Measurements from ENCODE around the gene SLC25A34. TPM values are rescaled to one million over a fixed set of nuclear protein-coding genes. Genes with fewer than 3 reads are reported as not detected.

SLC25A34 gene
- total RNA-seq, 2 experiments from 2014 or later = 0.76 to 0.94 TPM

DNA sequence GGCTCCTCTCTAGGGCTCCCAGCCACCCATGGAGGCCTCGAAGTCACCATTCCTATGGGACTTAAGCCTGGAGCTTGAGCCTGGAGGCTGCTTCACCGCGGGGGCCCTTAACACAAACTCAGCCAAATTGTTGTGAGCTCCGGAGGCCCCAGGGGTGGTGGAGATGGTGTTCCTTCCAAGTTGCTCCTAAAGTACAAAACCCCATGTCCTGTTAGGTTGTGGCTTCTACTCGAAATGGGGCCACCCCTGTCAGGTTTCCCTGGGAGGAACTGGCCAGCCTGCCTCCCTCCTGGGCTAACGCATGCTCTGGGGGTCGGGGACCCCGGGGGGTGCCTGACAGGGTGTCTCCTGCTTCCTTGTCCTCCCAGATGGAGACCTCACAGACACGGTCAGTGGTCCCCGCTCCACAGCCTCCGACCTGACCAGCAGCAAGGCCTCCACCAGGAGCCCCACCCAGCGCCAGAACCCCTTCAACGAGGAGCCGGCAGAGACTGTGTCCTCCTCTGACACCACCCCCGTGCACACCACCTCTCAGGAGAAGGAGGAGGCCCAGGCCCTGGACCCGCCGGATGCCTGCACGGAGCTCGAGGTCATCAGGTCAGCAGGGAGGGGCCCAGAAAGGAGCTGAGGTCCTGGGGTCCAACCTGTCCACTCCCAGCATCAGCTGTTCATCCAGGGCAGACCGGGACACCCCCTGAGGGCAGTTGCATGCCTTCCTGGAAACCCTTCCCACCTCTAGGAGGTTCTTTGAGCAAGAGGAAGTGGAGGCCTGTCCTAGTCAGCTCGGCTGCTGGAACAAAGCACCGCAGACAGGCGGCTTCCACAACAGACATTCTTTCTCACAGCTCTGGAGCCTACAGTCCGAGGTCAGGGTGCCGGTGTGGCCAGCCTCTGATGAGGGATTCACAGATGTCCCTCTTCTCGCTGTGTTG lies 10.8 kb upstream of the SLC25A34 start:
- Mint-ChIP-seq H3K9me3 (no peaks in the 10 kb centered on the region), H3K4me1 (no peaks in the 10 kb centered on the region), H3K4me3 (no peak overlapping the region), H3K27ac (no peak overlapping the region), H3K27me3 (no peaks in the 10 kb centered on the region), H3K36me3 (peaks cover 5% of the 10 kb centered on the region)
- no peak for DNase-seq

DNA sequence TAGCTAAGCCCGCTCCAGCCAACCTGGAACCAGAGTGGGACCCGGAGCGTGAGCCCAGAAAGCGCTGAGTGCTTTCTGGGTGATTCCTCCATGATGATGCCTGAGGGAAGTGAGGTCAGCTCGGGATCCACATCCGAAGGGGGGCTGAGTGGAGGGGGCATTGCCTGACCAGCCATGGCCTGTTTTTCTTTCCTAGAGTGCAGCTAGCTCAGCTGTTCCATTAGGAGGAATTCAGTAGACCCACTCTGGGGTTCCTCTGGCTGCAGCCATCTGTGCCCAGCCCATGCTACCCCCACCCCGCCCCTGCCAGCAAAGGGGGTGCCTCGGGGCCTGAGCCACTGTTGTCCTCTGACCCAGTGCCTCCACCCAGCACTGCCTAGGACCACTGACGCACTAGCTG lies 9.6 kb upstream of the SLC25A34 start:
- no peak for DNase-seq
- Mint-ChIP-seq H3K9me3 (no peaks in the 10 kb centered on the region), H3K36me3 (peaks cover 5% of the 10 kb centered on the region), H3K27me3 (no peaks in the 10 kb centered on the region), H3K27ac (no peak overlapping the region), H3K4me1 (no peaks in the 10 kb centered on the region), H3K4me3 (no peak overlapping the region)

- Mint-ChIP-seq H3K27ac (no peak overlapping the region), H3K27me3 (no peaks in the 10 kb centered on the region), H3K4me3 (no peak overlapping the region), H3K4me1 (no peaks in the 10 kb centered on the region), H3K9me3 (no peaks in the 10 kb centered on the region), H3K36me3 (peaks cover 5% of the 10 kb centered on the region)
- no peak for DNase-seq
These were observed 9.0 kb upstream of the SLC25A34 start for GRCh38 chr1:15727021-15727420.

GRCh38 chr1:15727424-15727823 lies 8.6 kb upstream of the SLC25A34 start:
- no peaks in the 10 kb centered on the region for H3K4me1 Mint-ChIP-seq
- H3K27me3 Mint-ChIP-seq = no peaks in the 10 kb centered on the region
- H3K4me3 Mint-ChIP-seq = no peak overlapping the region
- DNase-seq = no peak
- H3K36me3 Mint-ChIP-seq = peaks cover 5% of the 10 kb centered on the region
- no peak overlapping the region for H3K27ac Mint-ChIP-seq
- H3K9me3 Mint-ChIP-seq = no peaks in the 10 kb centered on the region

- DNase-seq = no peak
- H3K9me3 Mint-ChIP-seq = no peaks in the 10 kb centered on the region
- H3K36me3 Mint-ChIP-seq = peaks cover 2% of the 10 kb centered on the region
- H3K27me3 Mint-ChIP-seq = no peaks in the 10 kb centered on the region
- no peak overlapping the region for H3K4me3 Mint-ChIP-seq
- no peaks in the 10 kb centered on the region for H3K4me1 Mint-ChIP-seq
- H3K27ac Mint-ChIP-seq = no peak overlapping the region
These were observed 8.1 kb upstream of the SLC25A34 start for GRCh38 chr1:15727866-15728534.

- Mint-ChIP-seq H3K27ac (peak overlapping the region; percentile 48), H3K36me3 (peaks cover 2% of the 10 kb centered on the region)
These were observed 7.0 kb upstream of the SLC25A34 start for GRCh38 chr1:15728937-15729657.

DNA sequence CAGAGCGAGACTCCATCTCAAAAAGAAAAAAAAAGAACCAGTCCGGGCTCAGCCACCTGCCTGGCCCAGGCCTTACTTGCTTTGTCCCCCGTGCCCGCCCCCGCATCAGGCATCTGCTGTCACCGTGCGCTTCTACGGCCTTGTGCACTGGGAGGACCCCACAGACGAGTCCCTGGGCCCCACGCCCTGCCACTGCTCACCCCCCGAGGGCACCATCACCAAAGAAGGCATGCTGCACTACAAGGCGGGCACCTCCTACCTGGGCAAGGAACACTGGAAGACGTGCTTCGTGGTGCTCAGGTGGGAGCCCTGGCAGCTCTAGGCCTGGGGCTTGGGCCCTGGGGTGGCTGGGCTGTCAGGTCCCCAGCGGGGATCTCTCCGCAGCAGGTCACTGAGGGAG lies 5.6 kb upstream of the SLC25A34 start:
- no peak overlapping the region for H3K4me3 Mint-ChIP-seq
- H3K27ac Mint-ChIP-seq = no peak overlapping the region
- no peaks in the 10 kb centered on the region for H3K27me3 Mint-ChIP-seq
- no peaks in the 10 kb centered on the region for H3K9me3 Mint-ChIP-seq
- H3K36me3 Mint-ChIP-seq = peaks cover 2% of the 10 kb centered on the region
- no peaks in the 10 kb centered on the region for H3K4me1 Mint-ChIP-seq
- DNase-seq = no peak

More at GRCh38 chr1:15728937-15729657, 7.0 kb upstream of the SLC25A34 start:
- Mint-ChIP-seq H3K4me3 (no peak overlapping the region), H3K9me3 (no peaks in the 10 kb centered on the region), H3K4me1 (no peaks in the 10 kb centered on the region), H3K27me3 (no peaks in the 10 kb centered on the region)
- DNase-seq = no peak

DNA sequence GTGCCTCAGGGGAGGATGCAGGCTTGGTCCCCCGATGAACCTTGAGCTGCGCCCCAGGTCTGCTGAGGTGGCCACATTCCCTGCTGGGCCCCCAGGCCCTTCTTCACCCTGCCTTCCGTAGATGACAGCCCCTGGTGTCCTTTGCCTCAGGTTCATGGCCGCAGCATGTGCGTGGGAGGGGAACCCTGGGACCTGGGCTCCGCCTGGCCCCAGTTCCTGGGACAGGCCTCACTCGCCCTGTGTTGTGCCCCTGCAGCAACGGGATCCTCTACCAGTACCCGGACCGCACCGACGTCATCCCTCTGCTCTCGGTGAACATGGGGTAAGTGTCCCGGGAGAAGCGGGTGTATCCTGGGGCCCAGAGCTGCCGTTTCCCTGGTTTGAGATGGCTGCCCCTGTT lies 5.1 kb upstream of the SLC25A34 start:
- Mint-ChIP-seq H3K36me3 (peaks cover 2% of the 10 kb centered on the region), H3K27me3 (no peaks in the 10 kb centered on the region), H3K4me1 (no peaks in the 10 kb centered on the region), H3K4me3 (no peak overlapping the region), H3K9me3 (no peaks in the 10 kb centered on the region), H3K27ac (no peak overlapping the region)
- no peak for DNase-seq

DNA sequence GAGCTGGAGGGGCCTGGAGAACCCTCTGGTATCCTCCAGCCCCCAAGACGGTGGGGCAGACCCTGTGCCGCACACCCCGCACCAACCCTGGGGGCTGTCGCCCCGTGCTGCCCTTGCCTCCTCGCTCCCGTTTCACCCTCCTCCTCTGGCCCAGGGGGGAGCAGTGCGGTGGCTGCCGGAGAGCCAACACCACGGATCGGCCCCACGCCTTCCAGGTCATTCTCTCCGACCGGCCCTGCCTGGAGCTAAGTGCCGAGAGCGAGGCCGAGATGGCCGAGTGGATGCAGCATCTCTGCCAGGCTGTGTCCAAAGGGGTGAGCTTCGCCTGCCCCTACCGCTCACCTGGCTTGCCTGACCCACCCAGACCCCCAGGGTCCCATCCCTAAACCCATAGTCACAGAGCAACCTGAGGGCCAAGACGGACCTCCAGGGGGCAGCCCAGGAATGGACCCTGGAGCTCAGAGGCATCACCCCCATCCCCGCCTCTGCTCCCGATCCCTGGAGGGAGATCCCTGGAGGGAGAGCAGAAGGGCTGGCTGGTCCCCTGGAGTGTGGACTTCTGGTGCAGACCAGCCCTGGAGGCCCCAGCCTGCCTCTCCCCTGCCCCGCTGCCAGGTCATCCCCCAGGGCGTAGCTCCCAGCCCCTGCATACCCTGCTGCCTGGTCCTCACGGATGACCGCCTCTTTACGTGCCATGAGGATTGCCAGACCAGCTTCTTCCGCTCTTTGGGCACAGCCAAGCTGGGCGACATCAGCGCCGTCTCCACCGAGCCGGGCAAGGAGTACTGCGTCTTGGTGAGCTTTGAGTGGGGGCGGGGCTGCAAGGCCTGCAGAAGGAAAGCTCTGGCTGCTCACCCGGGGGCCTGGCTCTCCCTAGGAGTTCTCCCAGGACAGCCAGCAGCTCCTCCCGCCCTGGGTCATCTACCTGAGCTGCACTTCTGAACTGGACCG lies 4.0 kb upstream of the SLC25A34 start:
- Mint-ChIP-seq H3K4me3 (no peak overlapping the region), H3K9me3 (no peaks in the 10 kb centered on the region), H3K27me3 (no peaks in the 10 kb centered on the region), H3K36me3 (peaks cover 2% of the 10 kb centered on the region), H3K4me1 (no peaks in the 10 kb centered on the region), H3K27ac (no peak overlapping the region)
- DNase-seq = no peak

DNA sequence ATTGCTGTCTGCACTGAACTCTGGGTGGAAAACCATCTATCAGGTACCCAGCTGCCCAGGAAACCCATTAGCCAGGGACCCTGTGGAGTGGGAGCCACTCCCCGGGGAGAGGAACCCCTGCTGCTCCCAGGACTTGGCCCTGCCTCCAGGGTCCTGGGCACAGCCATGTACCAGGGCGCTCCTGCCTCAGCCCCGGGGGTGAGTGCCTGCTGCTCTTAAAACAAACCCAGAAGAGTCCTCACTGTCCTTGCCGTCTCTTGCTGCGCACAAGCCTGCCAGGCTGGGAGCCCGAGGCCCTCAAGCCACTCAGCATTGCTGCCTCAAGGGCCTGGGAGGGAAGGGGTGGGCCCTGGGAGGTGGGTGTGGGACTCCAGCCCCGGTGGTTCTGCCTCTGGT lies 3.4 kb upstream of the SLC25A34 start:
- no peaks in the 10 kb centered on the region for H3K4me1 Mint-ChIP-seq
- H3K4me3 Mint-ChIP-seq = no peak overlapping the region
- H3K27ac Mint-ChIP-seq = no peak overlapping the region
- H3K9me3 Mint-ChIP-seq = no peaks in the 10 kb centered on the region
- peaks cover 2% of the 10 kb centered on the region for H3K36me3 Mint-ChIP-seq
- no peaks in the 10 kb centered on the region for H3K27me3 Mint-ChIP-seq
- DNase-seq = no peak

GRCh38 chr1:15733218-15733725 lies 2.8 kb upstream of the SLC25A34 start:
- peaks cover 2% of the 10 kb centered on the region for H3K36me3 Mint-ChIP-seq

GRCh38 chr1:15733726-15734226 lies 2.3 kb upstream of the SLC25A34 start:
- no peak overlapping the region for H3K4me3 Mint-ChIP-seq
- H3K9me3 Mint-ChIP-seq = no peaks in the 10 kb centered on the region
- H3K27ac Mint-ChIP-seq = no peak overlapping the region
- H3K27me3 Mint-ChIP-seq = no peaks in the 10 kb centered on the region
- no peak for DNase-seq
- peaks cover 2% of the 10 kb centered on the region for H3K36me3 Mint-ChIP-seq
- H3K4me1 Mint-ChIP-seq = no peaks in the 10 kb centered on the region

More at GRCh38 chr1:15733218-15733725, 2.8 kb upstream of the SLC25A34 start:
- H3K4me1 Mint-ChIP-seq = no peaks in the 10 kb centered on the region
- H3K27me3 Mint-ChIP-seq = no peaks in the 10 kb centered on the region
- DNase-seq = no peak
- H3K9me3 Mint-ChIP-seq = no peaks in the 10 kb centered on the region
- no peak overlapping the region for H3K4me3 Mint-ChIP-seq
- no peak overlapping the region for H3K27ac Mint-ChIP-seq

DNA sequence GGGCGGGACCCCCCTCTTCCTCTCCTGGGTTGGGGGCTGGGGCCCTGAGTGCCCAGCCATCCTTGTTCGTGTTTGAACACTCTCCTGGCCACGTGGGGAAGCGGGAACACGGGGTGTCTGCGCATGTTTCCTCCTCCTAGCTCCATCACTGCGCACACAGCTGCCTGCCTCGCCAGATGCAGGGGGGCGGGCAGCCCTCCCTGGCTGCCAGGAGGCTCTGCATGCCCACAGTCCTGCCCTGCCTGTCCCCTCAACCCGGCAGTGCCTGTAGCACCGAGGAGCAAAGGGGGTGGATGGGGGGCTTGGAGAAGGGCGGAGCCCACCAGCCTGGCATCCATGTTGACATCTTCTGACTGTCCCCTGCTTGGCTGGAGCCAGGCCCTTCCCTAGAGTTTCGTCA lies 1.8 kb upstream of the SLC25A34 start:
- Mint-ChIP-seq H3K4me1 (no peaks in the 10 kb centered on the region), H3K36me3 (peaks cover 2% of the 10 kb centered on the region), H3K9me3 (no peaks in the 10 kb centered on the region), H3K4me3 (no peak overlapping the region), H3K27ac (no peak overlapping the region), H3K27me3 (no peaks in the 10 kb centered on the region)
- DNase-seq = no peak

- H3K4me1 Mint-ChIP-seq = no peaks in the 10 kb centered on the region
- no peaks in the 10 kb centered on the region for H3K27me3 Mint-ChIP-seq
- H3K27ac Mint-ChIP-seq = no peak overlapping the region
- DNase-seq = no peak
- no peaks in the 10 kb centered on the region for H3K36me3 Mint-ChIP-seq
- no peaks in the 10 kb centered on the region for H3K9me3 Mint-ChIP-seq
- H3K4me3 Mint-ChIP-seq = no peak overlapping the region
These were observed 1.2 kb upstream of the SLC25A34 start for GRCh38 chr1:15734901-15735300.

All from activated naive CD8-positive, alpha-beta T cell treated with anti-CD3 and anti-CD28 coated beads for 36 hours (primary cell).